CD4-positive, alpha-beta T cell (primary cell): ENCODE measurements around the gene RGN. TPM values are rescaled to one million over a fixed set of nuclear protein-coding genes. Genes with fewer than 3 reads are reported as not detected.
"Not testable (repeated sequence)": the region's sequence is repeated elsewhere in the genome, so short reads cannot be mapped to it uniquely, and the experiment has no call there.

Experiments
- ATAC-seq: fragments of 200-7000 bp; cut with Tn5 transposase; one replicate; pipeline ENCODE4 v1.10.0; 2022; ENCODE audit warnings: mild to moderate bottlenecking; ENCODE audit not compliant: poor library complexity
- CTCF ChIA-PET: fragments of 350-600 bp; sonication (Branson Sonifier 250); formaldehyde crosslinking; loops from one replicate; lab custom pipeline; 2021; ENCODE audit warnings: antibody characterized with exemption, inconsistent platforms; lab: Charles Lee
- POLR2A ChIA-PET: fragments of 350-600 bp; sonication (Branson Sonifier 250); formaldehyde crosslinking; loops from one replicate; lab custom pipeline; 2021; ENCODE audit warnings: antibody characterized with exemption, inconsistent platforms; lab: Charles Lee
- DNase-seq, 14 experiments: peaks; one replicate each; pipeline ENCODE4 v3.0.0-alpha.2; 2013 to 2020; ENCODE audit warnings: mixed read lengths in 2 of 14
- H3K27ac ChIP-seq, 2 donors: one replicate each; pipeline versions ENCODE4 v1.5.1 to v1.7.0; 2013; ENCODE audit warnings: low read length in 2 of 2, low read depth in 1 of 2, mild to moderate bottlenecking in 1 of 2
- H3K27me3 ChIP-seq, 2 experiments: 1 replicate in 1 of 2; 2 replicates in 1 of 2; pipeline versions ENCODE4 v1.6.1 to v1.7.0; 2013; ENCODE audit warnings: low read length in 2 of 2, control low read depth in 1 of 2, mild to moderate bottlenecking in 1 of 2, moderate library complexity in 1 of 2; ENCODE audit not compliant: insufficient read depth in 2 of 2, control insufficient read depth in 1 of 2
- H3K36me3 ChIP-seq: one replicate; pipeline ENCODE4 v1.6.1; 2013; ENCODE audit warnings: low read length, control low read depth; ENCODE audit not compliant: insufficient read depth
- H3K4me1 ChIP-seq: one replicate; pipeline ENCODE4 v1.6.1; 2013; ENCODE audit warnings: low read length, control low read depth; ENCODE audit not compliant: insufficient read depth
- H3K4me3 ChIP-seq: one replicate; pipeline ENCODE4 v1.5.1; 2013; ENCODE audit warnings: mild to moderate bottlenecking, low read length, moderate library complexity
- H3K9me3 ChIP-seq, 2 experiments: 1 replicate in 1 of 2; 2 replicates in 1 of 2; pipeline versions ENCODE4 v1.6.1 to v1.7.0; 2013; ENCODE audit warnings: low read length in 2 of 2, mild to moderate bottlenecking in 2 of 2, control low read depth in 1 of 2, moderate library complexity in 1 of 2; ENCODE audit not compliant: control insufficient read depth in 1 of 2, insufficient read depth in 1 of 2
- H3K27ac Mint-ChIP-seq: one replicate; pipeline ENCODE4 v1.8.0; 2020; ENCODE audit warnings: mixed read lengths
- H3K27me3 Mint-ChIP-seq: one replicate; pipeline ENCODE4 v1.8.0; 2021; ENCODE audit warnings: mixed read lengths
- H3K36me3 Mint-ChIP-seq: one replicate; pipeline ENCODE4 v1.8.0; 2021; ENCODE audit warnings: low read depth, mixed read lengths
- H3K4me1 Mint-ChIP-seq: one replicate; pipeline ENCODE4 v1.8.0; 2021; ENCODE audit warnings: low read depth, mixed read lengths
- H3K4me3 Mint-ChIP-seq: one replicate; pipeline ENCODE4 v1.8.0; 2020; ENCODE audit warnings: mild to moderate bottlenecking, mixed read lengths
- H3K9me3 Mint-ChIP-seq: one replicate; pipeline ENCODE4 v1.8.0; 2020; ENCODE audit warnings: mixed read lengths
- intact Hi-C, 2 experiments: fragments of 100-400 bp; cut with DNase I in 1 of 2; cut with micrococcal nuclease in 1 of 2; formaldehyde crosslinking; loops; one replicate each; pipeline versions ENCODE4 v1.15.1 to v1.9.0; 2023 to 2025; cut with DNase I, micrococcal nuclease
- total RNA-seq, 174 experiments: library from RNA in 2 of 174; stranded (reverse) in 2 of 174; gene quantifications; one replicate each; pipeline ENCODE4 v1.2.3 and lab custom pipeline; 2021 to 2026
- TF ChIP-seq, protein P1 (sequence below): fragments of 200-600 bp; IDR thresholded peaks from one replicate; pipeline ENCODE4 v1.8.0; 2022; ENCODE audit warnings: antibody characterized with exemption, mild to moderate bottlenecking

Gene RGN
- total RNA-seq, 2 experiments from 2014 or later, result not detected

DNA sequence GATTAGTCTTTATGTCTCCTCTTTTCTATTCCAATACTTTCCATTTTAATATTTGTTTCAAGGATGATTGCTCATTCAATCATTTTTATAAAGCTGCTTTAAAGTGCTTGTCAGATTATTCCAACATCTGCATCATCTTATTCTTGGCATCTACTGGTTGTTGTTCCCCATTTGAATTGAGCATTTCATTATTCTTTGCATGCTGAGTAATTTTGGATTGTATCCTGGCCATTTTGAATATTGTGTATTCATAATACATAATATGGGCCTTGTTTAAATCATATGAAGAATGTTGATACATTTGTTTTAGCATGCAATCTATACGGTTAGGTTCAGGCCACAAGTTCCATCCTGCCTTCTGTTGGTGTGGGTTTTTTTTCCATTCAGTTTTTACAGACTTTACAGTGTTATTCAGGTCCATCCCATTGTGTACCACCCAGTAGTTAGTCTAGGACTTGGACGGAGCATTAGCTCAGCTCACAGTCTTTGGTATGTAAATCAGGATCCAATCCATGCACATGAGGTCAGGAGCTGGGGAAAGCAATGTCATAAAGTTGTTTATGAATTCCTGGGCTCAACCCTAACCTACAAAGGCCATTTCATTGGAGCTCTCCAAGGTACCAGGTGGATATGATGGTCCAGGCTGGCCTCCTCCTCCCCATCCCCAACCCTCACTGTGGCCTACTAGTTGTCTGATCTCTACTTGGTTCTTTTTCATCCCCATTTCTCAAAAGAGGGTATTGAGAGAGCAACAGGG, 20.3 kb downstream of the RGN start:
- no peak for ATAC-seq
- Mint-ChIP-seq H3K9me3 (no peaks in the 10 kb centered on the region), H3K4me1 (no peaks in the 10 kb centered on the region), H3K27ac (no peak overlapping the region), H3K4me3 (no peak overlapping the region), H3K36me3 (no peaks in the 10 kb centered on the region), H3K27me3 (no peaks in the 10 kb centered on the region)
- no peak overlapping the region for H3K4me3 ChIP-seq
- no peaks in the 10 kb centered on the region for H3K4me1 ChIP-seq
- H3K27ac ChIP-seq, result no peak overlapping the region
- H3K9me3 ChIP-seq, result no peaks in the 10 kb centered on the region
- DNase-seq, result no peak
- TF ChIP-seq, protein P1, sequence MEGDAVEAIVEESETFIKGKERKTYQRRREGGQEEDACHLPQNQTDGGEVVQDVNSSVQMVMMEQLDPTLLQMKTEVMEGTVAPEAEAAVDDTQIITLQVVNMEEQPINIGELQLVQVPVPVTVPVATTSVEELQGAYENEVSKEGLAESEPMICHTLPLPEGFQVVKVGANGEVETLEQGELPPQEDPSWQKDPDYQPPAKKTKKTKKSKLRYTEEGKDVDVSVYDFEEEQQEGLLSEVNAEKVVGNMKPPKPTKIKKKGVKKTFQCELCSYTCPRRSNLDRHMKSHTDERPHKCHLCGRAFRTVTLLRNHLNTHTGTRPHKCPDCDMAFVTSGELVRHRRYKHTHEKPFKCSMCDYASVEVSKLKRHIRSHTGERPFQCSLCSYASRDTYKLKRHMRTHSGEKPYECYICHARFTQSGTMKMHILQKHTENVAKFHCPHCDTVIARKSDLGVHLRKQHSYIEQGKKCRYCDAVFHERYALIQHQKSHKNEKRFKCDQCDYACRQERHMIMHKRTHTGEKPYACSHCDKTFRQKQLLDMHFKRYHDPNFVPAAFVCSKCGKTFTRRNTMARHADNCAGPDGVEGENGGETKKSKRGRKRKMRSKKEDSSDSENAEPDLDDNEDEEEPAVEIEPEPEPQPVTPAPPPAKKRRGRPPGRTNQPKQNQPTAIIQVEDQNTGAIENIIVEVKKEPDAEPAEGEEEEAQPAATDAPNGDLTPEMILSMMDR, result no peak
- ChIA-PET POLR2A (no interaction called here), CTCF (no interaction called here)
- intact Hi-C loops, result loop anchor here in 1 of 2 experiments (10.0 kb wide), 1 partner anchor 194 kb away; no protein-coding TSS in a partner anchor
- H3K27me3 ChIP-seq, result no peaks in the 10 kb centered on the region
- H3K36me3 ChIP-seq, result no peaks in the 10 kb centered on the region

DNA sequence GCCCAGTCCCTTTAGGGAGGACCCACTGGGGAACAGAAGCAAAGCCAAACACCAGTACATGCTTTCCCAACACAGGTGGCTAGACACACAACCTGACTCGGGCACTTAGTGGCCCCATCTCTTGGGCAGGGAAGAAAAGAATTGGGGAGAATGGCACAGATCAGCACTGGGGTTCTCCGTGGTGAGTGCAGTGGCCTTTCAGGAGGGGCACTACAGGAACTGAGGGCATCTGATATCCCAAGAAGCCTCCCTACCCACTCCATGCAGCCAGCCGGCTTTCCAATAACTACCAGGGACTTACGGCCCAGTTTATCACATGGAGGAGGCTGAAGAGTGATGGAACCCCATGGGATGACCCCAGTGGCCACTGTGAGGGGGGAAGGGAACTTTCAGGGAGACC, 23.0 kb downstream of the RGN start:
- Histone ChIP-seq H3K4me3 (no peak overlapping the region), H3K4me1 (no peaks in the 10 kb centered on the region), H3K36me3 (no peaks in the 10 kb centered on the region), H3K27ac (no peak overlapping the region), H3K27me3 (no peaks in the 10 kb centered on the region), H3K9me3 (no peaks in the 10 kb centered on the region)
- Mint-ChIP-seq H3K27ac (no peak overlapping the region), H3K4me1 (no peaks in the 10 kb centered on the region), H3K4me3 (no peak overlapping the region), H3K36me3 (no peaks in the 10 kb centered on the region), H3K27me3 (no peaks in the 10 kb centered on the region), H3K9me3 (no peaks in the 10 kb centered on the region)
- DNase-seq (no peak), ATAC-seq (no peak)
- TF ChIP-seq, protein P1, result no peak
- ChIA-PET POLR2A (no interaction called here), CTCF (no interaction called here)
- intact Hi-C loops, result no loop called here

DNA sequence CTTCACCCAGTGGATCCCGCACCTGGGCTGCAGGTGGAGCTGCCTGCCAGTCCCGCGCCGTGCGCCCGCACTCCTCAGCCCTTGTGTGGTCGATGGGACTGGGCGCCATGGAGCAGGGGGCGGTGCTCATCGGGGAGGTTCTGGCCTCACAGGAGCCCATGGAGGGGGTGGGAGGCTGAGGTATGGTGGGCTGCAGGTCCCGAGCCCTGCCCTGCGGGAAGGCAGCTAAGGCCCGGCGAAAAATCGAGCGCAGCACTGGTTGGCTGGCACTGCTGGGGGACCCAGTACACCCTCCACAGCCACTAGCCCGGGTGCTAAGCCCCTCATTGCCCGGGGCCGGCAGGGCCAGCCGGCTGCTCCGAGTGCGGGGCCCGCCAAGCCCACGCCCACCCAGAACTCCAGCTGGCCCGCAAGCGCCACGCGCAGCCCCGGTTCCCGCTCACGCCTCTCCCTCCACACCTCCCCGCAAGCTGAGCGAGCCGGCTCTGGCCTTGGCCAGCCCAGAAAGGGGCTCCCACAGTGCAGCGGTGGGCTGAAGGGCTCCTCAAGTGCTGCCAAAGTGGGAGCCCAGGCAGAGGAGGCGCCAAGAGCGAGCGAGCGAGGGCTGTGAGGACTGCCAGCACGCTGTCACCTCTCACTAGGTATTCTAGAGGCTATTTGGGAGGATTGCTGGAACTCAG, 32.8 kb downstream of the RGN start:
- H3K4me3 Mint-ChIP-seq, H3K36me3 ChIP-seq, intact Hi-C loops, H3K36me3 Mint-ChIP-seq, H3K4me1 Mint-ChIP-seq, DNase-seq, H3K4me1 ChIP-seq, H3K4me3 ChIP-seq, H3K27ac ChIP-seq, H3K9me3 ChIP-seq, ATAC-seq, H3K27ac Mint-ChIP-seq, H3K9me3 Mint-ChIP-seq, POLR2A ChIA-PET, H3K27me3 ChIP-seq, H3K27me3 Mint-ChIP-seq, CTCF ChIA-PET: not testable (repeated sequence)
